Mesenchymal stem cell (in vitro differentiated cells and primary cell): ENCODE results near the gene DNAJB4.

ENCODE experiments used
- DNase-seq: peaks from one replicate; pipeline ENCODE4 v3.0.0-alpha.2; 2013
- H2AFZ ChIP-seq: one replicate; pipeline ENCODE4 v1.6.1; 2013; ENCODE audit warnings: low read depth, mild to moderate bottlenecking, control low read depth, inconsistent platforms, low read length, moderate library complexity
- H2AK5ac ChIP-seq: 2 replicates; pipeline ENCODE4 v1.6.1; 2013; ENCODE audit warnings: low read length, moderate library complexity, mild to moderate bottlenecking, inconsistent platforms; ENCODE audit not compliant: severe bottlenecking
- H2BK120ac ChIP-seq: one replicate; pipeline ENCODE4 v1.6.1; 2013; ENCODE audit warnings: low read depth, mild to moderate bottlenecking, inconsistent platforms, low read length, moderate library complexity
- H2BK12ac ChIP-seq, 2 experiments: one replicate each; pipeline ENCODE4 v1.6.1; 2013; ENCODE audit warnings: inconsistent platforms in 2 of 2, low read length in 2 of 2, mild to moderate bottlenecking in 2 of 2, moderate library complexity in 2 of 2, control low read depth in 1 of 2
- H2BK15ac ChIP-seq: one replicate; pipeline ENCODE4 v1.6.1; 2013; ENCODE audit warnings: mild to moderate bottlenecking, low read depth, inconsistent platforms; ENCODE audit not compliant: poor library complexity, severe bottlenecking
- H2BK5ac ChIP-seq: 2 replicates; pipeline ENCODE4 v1.6.1; 2013; ENCODE audit warnings: low read depth, mild to moderate bottlenecking, low read length, control low read depth, inconsistent platforms; ENCODE audit not compliant: poor library complexity, severe bottlenecking
- H3K14ac ChIP-seq, 2 experiments: one replicate each; pipeline ENCODE4 v1.6.1; 2013; ENCODE audit warnings: inconsistent platforms in 2 of 2, low read length in 2 of 2, control low read depth in 1 of 2, mild to moderate bottlenecking in 1 of 2, moderate library complexity in 1 of 2
- H3K18ac ChIP-seq, 2 experiments: one replicate each; pipeline ENCODE4 v1.6.1; 2013; ENCODE audit warnings: inconsistent platforms in 2 of 2, low read length in 2 of 2, control low read depth in 1 of 2, low read depth in 1 of 2, mild to moderate bottlenecking in 1 of 2
- H3K23ac ChIP-seq, 2 experiments: one replicate each; pipeline ENCODE4 v1.6.1; 2013; ENCODE audit warnings: inconsistent platforms in 2 of 2, low read length in 2 of 2, mild to moderate bottlenecking in 2 of 2, moderate library complexity in 2 of 2, control low read depth in 1 of 2
- H3K27ac ChIP-seq: 2 replicates; pipeline ENCODE4 v1.5.1; 2013; ENCODE audit warnings: mild to moderate bottlenecking, moderate library complexity, low read length, control low read depth, inconsistent platforms; ENCODE audit not compliant: poor library complexity, severe bottlenecking
- H3K27me3 ChIP-seq, 2 experiments: 2 replicates each; pipeline versions ENCODE4 v1.6.1 to v1.7.0; 2013; ENCODE audit warnings: low read length in 2 of 2, mild to moderate bottlenecking in 2 of 2, moderate library complexity in 2 of 2, control low read depth in 1 of 2, inconsistent platforms in 1 of 2; ENCODE audit not compliant: control insufficient read depth in 1 of 2, insufficient read depth in 1 of 2
- H3K36me3 ChIP-seq, 2 experiments: 2 replicates each; pipeline versions ENCODE4 v1.6.1 to v1.7.0; 2013; ENCODE audit warnings: low read length in 2 of 2, control low read depth in 1 of 2, inconsistent platforms in 1 of 2, low read depth in 1 of 2, mild to moderate bottlenecking in 1 of 2; ENCODE audit not compliant: insufficient read depth in 2 of 2, control insufficient read depth in 1 of 2
- H3K4ac ChIP-seq, 2 experiments: one replicate each; pipeline ENCODE4 v1.6.1; 2013; ENCODE audit warnings: inconsistent platforms in 2 of 2, low read length in 2 of 2, mild to moderate bottlenecking in 2 of 2, moderate library complexity in 2 of 2, control low read depth in 1 of 2, low read depth in 1 of 2
- H3K4me1 ChIP-seq: 2 replicates; pipeline ENCODE4 v1.6.1; 2013; ENCODE audit warnings: low read depth, low read length, control low read depth; ENCODE audit not compliant: control insufficient read depth, insufficient read depth
- H3K4me2 ChIP-seq: 2 replicates; pipeline ENCODE4 v1.6.1; 2013; ENCODE audit warnings: low read length, mild to moderate bottlenecking, inconsistent platforms; ENCODE audit not compliant: poor library complexity, severe bottlenecking
- H3K4me3 ChIP-seq, 2 experiments: 2 replicates each; pipeline versions ENCODE4 v1.5.1 to v1.7.0; 2013; ENCODE audit warnings: low read length in 2 of 2, mild to moderate bottlenecking in 2 of 2, control low read depth in 1 of 2, low read depth in 1 of 2; ENCODE audit not compliant: insufficient read depth in 1 of 2
- H3K79me1 ChIP-seq: replicated peaks from 2 replicates; pipeline ENCODE4 v1.6.1; 2013; ENCODE audit warnings: mild to moderate bottlenecking, control low read depth, low read length, inconsistent platforms; ENCODE audit not compliant: poor library complexity, severe bottlenecking
- H3K9ac ChIP-seq: 2 replicates; pipeline ENCODE4 v1.7.0; 2013; ENCODE audit warnings: mild to moderate bottlenecking, low read length, moderate library complexity
- H3K9me3 ChIP-seq: 2 replicates; pipeline ENCODE4 v1.7.0; 2013; ENCODE audit warnings: mild to moderate bottlenecking, low read length; ENCODE audit not compliant: control insufficient read depth
- H4K8ac ChIP-seq: one replicate; pipeline ENCODE4 v1.6.1; 2013; ENCODE audit warnings: inconsistent platforms, mild to moderate bottlenecking, low read length, moderate library complexity
- H4K91ac ChIP-seq: one replicate; pipeline ENCODE4 v1.6.1; 2013; ENCODE audit warnings: mild to moderate bottlenecking, low read length, inconsistent platforms
- WGBS: methylation state at CpG from one replicate; pipeline ENCODE4 v1.1.7; 2013; ENCODE audit warnings: mixed read lengths; 5-methylcytosine and 5-hydroxymethylcytosine counted together

DNAJB4 gene

GRCh38 chr1:78038071-78038470, 33.3 kb downstream of the DNAJB4 start:
- Histone ChIP-seq H2BK12ac (no peak overlapping the region), H3K23ac (no peak overlapping the region), H3K4me3 (no peak overlapping the region), H3K9ac (no peak overlapping the region), H3K9me3 (no peaks in the 10 kb centered on the region), H3K79me1 (no peaks in the 10 kb centered on the region), H2AFZ (no peak overlapping the region), H4K8ac (no peak overlapping the region), H2BK120ac (no peak overlapping the region), H4K91ac (no peak overlapping the region), H3K4me2 (no peak overlapping the region), H2BK5ac (no peak overlapping the region), H3K4ac (no peak overlapping the region), H2AK5ac (no peak overlapping the region), H3K14ac (no peak overlapping the region), H3K27me3 (no peaks in the 10 kb centered on the region), H2BK15ac (no peak overlapping the region), H3K18ac (no peak overlapping the region), H3K27ac (no peak overlapping the region), H3K36me3 (no peaks in the 10 kb centered on the region), H3K4me1 (no peaks in the 10 kb centered on the region)
- 100% methylated on average over 2 of the region's 2 CpGs for WGBS
- peak; percentile 79 for DNase-seq

- Histone ChIP-seq H3K27ac (no peak overlapping the region), H3K4me3 (no peak overlapping the region), H2BK120ac (no peak overlapping the region), H2BK12ac (no peak overlapping the region), H4K91ac (no peak overlapping the region), H3K4me1 (no peaks in the 10 kb centered on the region), H3K23ac (no peak overlapping the region), H3K36me3 (no peaks in the 10 kb centered on the region), H3K18ac (no peak overlapping the region), H3K4me2 (no peak overlapping the region), H2AFZ (no peak overlapping the region), H2BK15ac (no peak overlapping the region), H3K14ac (no peak overlapping the region), H4K8ac (no peak overlapping the region), H2BK5ac (no peak overlapping the region), H3K79me1 (no peaks in the 10 kb centered on the region), H3K9ac (peak overlapping the region; percentile 24), H3K4ac (no peak overlapping the region), H2AK5ac (no peak overlapping the region), H3K27me3 (peaks cover 0 to under 1% of the 10 kb centered on the region in 2 experiments), H3K9me3 (no peaks in the 10 kb centered on the region)
- peak; percentile 80 for DNase-seq
Measured at GRCh38 chr1:78038491-78038939, 33.8 kb downstream of the DNAJB4 start.

- no peaks in the 10 kb centered on the region for H3K79me1 ChIP-seq
- H2AFZ ChIP-seq = no peak overlapping the region
- H2AK5ac ChIP-seq = no peak overlapping the region
- no peaks in the 10 kb centered on the region for H3K4me1 ChIP-seq
- no peak overlapping the region for H2BK120ac ChIP-seq
- peaks cover 0 to 17% of the 10 kb centered on the region in 2 experiments for H3K27me3 ChIP-seq
- H2BK12ac ChIP-seq = no peak overlapping the region
- no peak overlapping the region for H2BK5ac ChIP-seq
- H3K14ac ChIP-seq = no peak overlapping the region
- no peak overlapping the region for H2BK15ac ChIP-seq
- no peak overlapping the region for H3K4me2 ChIP-seq
- no peak overlapping the region for H4K8ac ChIP-seq
- no peak overlapping the region for H3K9ac ChIP-seq
- H3K4me3 ChIP-seq = peak overlapping the region in 1 of 2 experiments; percentile 39
- no peak overlapping the region for H3K27ac ChIP-seq
- H3K4ac ChIP-seq = no peak overlapping the region
- no peak overlapping the region for H4K91ac ChIP-seq
- no peaks in the 10 kb centered on the region for H3K36me3 ChIP-seq
- H3K9me3 ChIP-seq = no peaks in the 10 kb centered on the region
- no peak overlapping the region for H3K23ac ChIP-seq
- DNase-seq = no peak
- no peak overlapping the region for H3K18ac ChIP-seq
- 100% methylated on average over 2 of the region's 3 CpGs for WGBS
Measured at GRCh38 chr1:78040484-78041089, 35.8 kb downstream of the DNAJB4 start.

DNA sequence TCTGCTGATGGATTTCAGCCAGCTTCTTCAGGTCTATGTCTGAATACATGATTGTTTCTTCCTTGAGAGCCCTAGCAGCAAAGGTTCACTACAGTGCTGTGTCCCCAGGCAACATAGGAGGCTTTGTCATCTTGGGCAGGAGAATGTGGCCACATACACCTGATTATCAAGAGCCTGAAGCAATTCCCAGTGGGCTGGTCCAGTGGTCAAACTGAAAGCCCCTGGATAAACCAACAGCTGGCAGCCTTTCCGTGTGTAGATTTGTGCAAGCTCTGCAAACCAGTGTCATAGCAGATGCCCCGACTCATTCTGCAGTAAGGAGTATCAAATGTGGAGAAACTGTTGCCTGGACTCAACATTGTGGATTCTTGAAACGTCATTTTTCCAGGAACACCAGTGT, 38.7 kb downstream of the DNAJB4 start:
- Histone ChIP-seq H2AFZ (no peak overlapping the region), H4K91ac (no peak overlapping the region), H3K18ac (no peak overlapping the region), H4K8ac (no peak overlapping the region), H2BK120ac (no peak overlapping the region), H2BK12ac (no peak overlapping the region), H3K9ac (no peak overlapping the region), H3K79me1 (no peaks in the 10 kb centered on the region), H2BK15ac (no peak overlapping the region), H3K27ac (no peak overlapping the region), H3K36me3 (no peaks in the 10 kb centered on the region), H3K9me3 (no peaks in the 10 kb centered on the region), H2BK5ac (no peak overlapping the region), H3K14ac (no peak overlapping the region), H2AK5ac (no peak overlapping the region), H3K4me2 (no peak overlapping the region), H3K23ac (no peak overlapping the region), H3K4me1 (peaks cover 9% of the 10 kb centered on the region), H3K27me3 (peaks cover 0 to 31% of the 10 kb centered on the region in 2 experiments), H3K4me3 (no peak overlapping the region), H3K4ac (no peak overlapping the region)
- whole genome bisulfite sequencing = 90% methylated on average over 3 of the region's 3 CpGs
- DNase-seq = no peak
